ENCODE data around the gene DLL4. TPM values are rescaled to one million over a fixed set of nuclear protein-coding genes. Genes with fewer than 3 reads are reported as not detected.

DLL4 gene
- total RNA-seq, 2 donors from 2014 or later, result 0.17 TPM; not detected in 1

- Mint-ChIP-seq H3K27me3 (no peaks in the 10 kb centered on the region), H3K4me3 (no peak overlapping the region), H3K4me1 (ENCODE audit: low read depth in 2 of 2) (peaks cover 1 to 3% of the 10 kb centered on the region in 2 donors), H3K9me3 (no peaks in the 10 kb centered on the region), H3K27ac (no peak overlapping the region), H3K36me3 (no peaks in the 10 kb centered on the region)
- ATAC-seq (no peak), DNase-seq (ENCODE audit: low spot score) (no peak)
Observed at GRCh38 chr15:40912478-40912877, 16.7 kb upstream of the DLL4 start.

- Mint-ChIP-seq H3K27ac (no peak overlapping the region), H3K9me3 (no peaks in the 10 kb centered on the region)
Observed at GRCh38 chr15:40914013-40914412, 15.1 kb upstream of the DLL4 start.

GRCh38 chr15:40914486-40914885 is 14.7 kb upstream of the DLL4 start:
- H3K9me3 Mint-ChIP-seq, result no peaks in the 10 kb centered on the region
- no peaks in the 10 kb centered on the region for H3K36me3 Mint-ChIP-seq
- DNase-seq (ENCODE audit: low spot score) (no peak), ATAC-seq (no peak)
- no peaks in the 10 kb centered on the region for H3K27me3 Mint-ChIP-seq
- H3K27ac Mint-ChIP-seq, result no peak overlapping the region
- H3K4me3 Mint-ChIP-seq, result no peak overlapping the region
- no peaks in the 10 kb centered on the region for H3K4me1 Mint-ChIP-seq (ENCODE audit: low read depth in 2 of 2)

More at GRCh38 chr15:40914013-40914412, 15.1 kb upstream of the DLL4 start:
- Mint-ChIP-seq H3K4me1 (ENCODE audit: low read depth in 2 of 2) (no peaks in the 10 kb centered on the region), H3K4me3 (no peak overlapping the region), H3K27me3 (no peaks in the 10 kb centered on the region), H3K36me3 (no peaks in the 10 kb centered on the region)
- DNase-seq (ENCODE audit: low spot score) (no peak), ATAC-seq (no peak)

- no peak for DNase-seq (ENCODE audit: low spot score)
- H3K27me3 Mint-ChIP-seq, result no peaks in the 10 kb centered on the region
- H3K27ac Mint-ChIP-seq, result no peak overlapping the region
- H3K4me1 Mint-ChIP-seq (ENCODE audit: low read depth in 2 of 2), result no peaks in the 10 kb centered on the region
- no peaks in the 10 kb centered on the region for H3K36me3 Mint-ChIP-seq
- no peak overlapping the region for H3K4me3 Mint-ChIP-seq
- no peak for ATAC-seq
- no peaks in the 10 kb centered on the region for H3K9me3 Mint-ChIP-seq
Observed at GRCh38 chr15:40915116-40915661, 14.0 kb upstream of the DLL4 start.

GRCh38 chr15:40915679-40916078 is 13.5 kb upstream of the DLL4 start:
- ATAC-seq (no peak), DNase-seq (ENCODE audit: low spot score) (no peak)
- Mint-ChIP-seq H3K4me3 (no peak overlapping the region), H3K9me3 (no peaks in the 10 kb centered on the region), H3K27me3 (no peaks in the 10 kb centered on the region), H3K36me3 (no peaks in the 10 kb centered on the region), H3K27ac (no peak overlapping the region), H3K4me1 (ENCODE audit: low read depth in 2 of 2) (no peaks in the 10 kb centered on the region)

GRCh38 chr15:40917585-40917984 is 11.6 kb upstream of the DLL4 start:
- H3K4me1 Mint-ChIP-seq (ENCODE audit: low read depth in 2 of 2), result no peaks in the 10 kb centered on the region
- no peak overlapping the region for H3K27ac Mint-ChIP-seq
- no peak for DNase-seq (ENCODE audit: low spot score)
- ATAC-seq, result no peak
- H3K27me3 Mint-ChIP-seq, result peaks cover 0 to under 1% of the 10 kb centered on the region in 2 donors
- no peaks in the 10 kb centered on the region for H3K9me3 Mint-ChIP-seq
- H3K36me3 Mint-ChIP-seq, result no peaks in the 10 kb centered on the region
- H3K4me3 Mint-ChIP-seq, result no peak overlapping the region

- Mint-ChIP-seq H3K27me3 (peaks cover 0 to 4% of the 10 kb centered on the region in 2 donors), H3K9me3 (no peaks in the 10 kb centered on the region), H3K27ac (no peak overlapping the region), H3K4me1 (ENCODE audit: low read depth in 2 of 2) (no peaks in the 10 kb centered on the region), H3K36me3 (no peaks in the 10 kb centered on the region), H3K4me3 (no peak overlapping the region)
- DNase-seq (ENCODE audit: low spot score) (no peak), ATAC-seq (no peak)
Observed at GRCh38 chr15:40918146-40918798, 10.9 kb upstream of the DLL4 start.

- no peak overlapping the region for H3K4me3 Mint-ChIP-seq
- H3K4me1 Mint-ChIP-seq (ENCODE audit: low read depth in 2 of 2), result no peaks in the 10 kb centered on the region
- H3K36me3 Mint-ChIP-seq, result no peaks in the 10 kb centered on the region
- H3K27ac Mint-ChIP-seq, result no peak overlapping the region
- H3K27me3 Mint-ChIP-seq, result peaks cover 0 to 4% of the 10 kb centered on the region in 2 donors
- ATAC-seq, result peak; percentile 4 to 22
- DNase-seq (ENCODE audit: low spot score), result no peak
- no peaks in the 10 kb centered on the region for H3K9me3 Mint-ChIP-seq
Observed at GRCh38 chr15:40918799-40919392, 10.2 kb upstream of the DLL4 start.

- no peak for DNase-seq (ENCODE audit: low spot score)
- ATAC-seq, result no peak
- no peak overlapping the region for H3K27ac Mint-ChIP-seq
- no peaks in the 10 kb centered on the region for H3K36me3 Mint-ChIP-seq
- no peak overlapping the region for H3K4me3 Mint-ChIP-seq
- H3K9me3 Mint-ChIP-seq, result no peaks in the 10 kb centered on the region
- peaks cover 3 to 11% of the 10 kb centered on the region in 2 donors for H3K4me1 Mint-ChIP-seq (ENCODE audit: low read depth in 2 of 2)
- peaks cover 20% of the 10 kb centered on the region in 2 donors for H3K27me3 Mint-ChIP-seq
Observed at GRCh38 chr15:40921949-40922607, 7.1 kb upstream of the DLL4 start.

- no peaks in the 10 kb centered on the region for H3K36me3 Mint-ChIP-seq
- no peak overlapping the region for H3K4me3 Mint-ChIP-seq
- H3K27me3 Mint-ChIP-seq, result peaks cover 23 to 24% of the 10 kb centered on the region in 2 donors
- H3K27ac Mint-ChIP-seq, result no peak overlapping the region
- peaks cover 6 to 14% of the 10 kb centered on the region in 2 donors for H3K4me1 Mint-ChIP-seq (ENCODE audit: low read depth in 2 of 2)
- no peaks in the 10 kb centered on the region for H3K9me3 Mint-ChIP-seq
- no peak for DNase-seq (ENCODE audit: low spot score)
- ATAC-seq, result no peak
Observed at GRCh38 chr15:40922608-40923005, 6.5 kb upstream of the DLL4 start.

GRCh38 chr15:40923551-40923950 is 5.6 kb upstream of the DLL4 start:
- ATAC-seq, result no peak
- Mint-ChIP-seq H3K4me3 (no peak overlapping the region), H3K4me1 (ENCODE audit: low read depth in 2 of 2) (peaks cover 6 to 14% of the 10 kb centered on the region in 2 donors), H3K9me3 (no peaks in the 10 kb centered on the region), H3K27me3 (peaks cover 23 to 24% of the 10 kb centered on the region in 2 donors), H3K36me3 (no peaks in the 10 kb centered on the region), H3K27ac (no peak overlapping the region)
- DNase-seq (ENCODE audit: low spot score), result no peak

GRCh38 chr15:40925495-40925862 is 3.7 kb upstream of the DLL4 start:
- Mint-ChIP-seq H3K4me1 (ENCODE audit: low read depth in 2 of 2) (peaks cover 13 to 25% of the 10 kb centered on the region in 2 donors), H3K9me3 (no peaks in the 10 kb centered on the region), H3K36me3 (no peaks in the 10 kb centered on the region), H3K4me3 (no peak overlapping the region), H3K27me3 (peaks cover 31 to 33% of the 10 kb centered on the region in 2 donors), H3K27ac (no peak overlapping the region)
- ATAC-seq (no peak), DNase-seq (ENCODE audit: low spot score) (no peak)

- peak overlapping the region; percentile 47 for H3K4me3 Mint-ChIP-seq
- no peaks in the 10 kb centered on the region for H3K9me3 Mint-ChIP-seq
- H3K4me1 Mint-ChIP-seq (ENCODE audit: low read depth in 2 of 2), result peaks cover 19 to 31% of the 10 kb centered on the region in 2 donors
- peaks cover 37 to 39% of the 10 kb centered on the region in 2 donors for H3K27me3 Mint-ChIP-seq
- no peaks in the 10 kb centered on the region for H3K36me3 Mint-ChIP-seq
- no peak overlapping the region for H3K27ac Mint-ChIP-seq
- ATAC-seq, result peak in 1 of 2 donors; percentile 20
- no peak for DNase-seq (ENCODE audit: low spot score)
Observed at GRCh38 chr15:40925863-40926658, 3.1 kb upstream of the DLL4 start.

Data from natural killer cell treated with Interleukin-12 subunit alpha and Interleukin-12 subunit beta and Interleukin-15 and Interleukin-18, amount 100 ng/mL, for 72 hours (primary cell).